GM13976 (cell line): ENCODE data around the gene BACE2.

Experiments
- DNase-seq: peaks from one replicate; pipeline ENCODE4 v3.0.0; 2012; ENCODE audit warnings: low spot score
- in situ Hi-C: fragments of 300-500 bp; cut with MboI; formaldehyde crosslinking; loops from one replicate; pipeline ENCODE4 v1.12.0; 2022; ENCODE audit warnings: low sequenced_read_pairs, mixed read lengths, inconsistent platforms; ENCODE audit not compliant: unreplicated experiment
- TF ChIP-seq, protein P1 (sequence below): IDR thresholded peaks from 2 replicates; pipeline ENCODE4 v1.5.1; 2012; ENCODE audit warnings: borderline replicate concordance, mild to moderate bottlenecking; ENCODE audit not compliant: insufficient read depth; ENCODE audit errors: extremely low read depth, missing control alignments, control extremely low read depth

Gene BACE2

DNA sequence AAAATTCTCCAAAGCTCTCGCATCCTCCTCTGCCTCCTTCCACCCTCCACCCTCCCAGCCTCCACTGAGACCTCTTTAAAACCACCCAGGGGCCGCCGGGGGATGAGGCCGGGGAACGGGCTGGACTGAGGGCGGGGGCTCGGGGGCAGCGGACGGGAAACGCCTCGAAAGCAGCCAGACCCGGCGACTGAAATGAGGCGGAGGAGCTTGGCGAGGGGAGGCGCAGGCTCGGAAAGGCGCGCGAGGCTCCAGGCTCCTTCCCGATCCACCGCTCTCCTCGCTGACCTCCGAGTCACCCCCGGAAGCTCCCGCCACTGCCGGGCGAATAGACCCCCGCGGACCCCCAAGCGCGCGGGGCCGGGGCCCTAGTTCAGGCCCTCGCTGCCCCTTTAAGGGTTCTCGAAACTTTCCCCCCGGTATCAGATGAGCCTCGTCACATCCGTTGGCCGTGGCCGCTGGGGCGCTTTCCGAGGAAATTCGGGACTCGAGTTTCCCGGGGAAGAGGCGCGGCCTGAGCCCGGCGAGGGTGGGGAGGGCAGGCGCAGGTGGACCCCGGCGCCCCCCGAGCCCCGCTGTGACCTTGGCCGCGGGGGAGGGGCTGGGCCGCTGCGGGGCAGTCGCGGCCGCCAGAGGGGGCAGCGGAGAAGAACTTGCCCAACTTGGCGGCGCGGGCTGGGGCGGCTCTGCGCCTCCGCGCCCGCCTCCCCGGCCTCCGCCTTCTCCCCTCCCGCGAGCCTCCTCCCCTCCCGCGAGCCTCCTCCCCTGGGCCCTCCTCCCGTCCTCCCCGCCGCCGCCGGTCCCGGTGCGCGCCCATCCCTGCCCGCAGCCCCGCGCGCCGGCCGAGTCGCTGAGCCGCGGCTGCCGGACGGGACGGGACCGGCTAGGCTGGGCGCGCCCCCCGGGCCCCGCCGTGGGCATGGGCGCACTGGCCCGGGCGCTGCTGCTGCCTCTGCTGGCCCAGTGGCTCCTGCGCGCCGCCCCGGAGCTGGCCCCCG lies at the start of gene BACE2:
Gene BACE2 (plus strand): TSS at position 813 of the 995 bp plus-strand sequence. CDS start 104 bp downstream, at position 917.
- in situ Hi-C loops: no loop called here
- TF ChIP-seq, protein P1, sequence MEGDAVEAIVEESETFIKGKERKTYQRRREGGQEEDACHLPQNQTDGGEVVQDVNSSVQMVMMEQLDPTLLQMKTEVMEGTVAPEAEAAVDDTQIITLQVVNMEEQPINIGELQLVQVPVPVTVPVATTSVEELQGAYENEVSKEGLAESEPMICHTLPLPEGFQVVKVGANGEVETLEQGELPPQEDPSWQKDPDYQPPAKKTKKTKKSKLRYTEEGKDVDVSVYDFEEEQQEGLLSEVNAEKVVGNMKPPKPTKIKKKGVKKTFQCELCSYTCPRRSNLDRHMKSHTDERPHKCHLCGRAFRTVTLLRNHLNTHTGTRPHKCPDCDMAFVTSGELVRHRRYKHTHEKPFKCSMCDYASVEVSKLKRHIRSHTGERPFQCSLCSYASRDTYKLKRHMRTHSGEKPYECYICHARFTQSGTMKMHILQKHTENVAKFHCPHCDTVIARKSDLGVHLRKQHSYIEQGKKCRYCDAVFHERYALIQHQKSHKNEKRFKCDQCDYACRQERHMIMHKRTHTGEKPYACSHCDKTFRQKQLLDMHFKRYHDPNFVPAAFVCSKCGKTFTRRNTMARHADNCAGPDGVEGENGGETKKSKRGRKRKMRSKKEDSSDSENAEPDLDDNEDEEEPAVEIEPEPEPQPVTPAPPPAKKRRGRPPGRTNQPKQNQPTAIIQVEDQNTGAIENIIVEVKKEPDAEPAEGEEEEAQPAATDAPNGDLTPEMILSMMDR: peak; percentile 53
- DNase-seq: peak; percentile 79

DNA sequence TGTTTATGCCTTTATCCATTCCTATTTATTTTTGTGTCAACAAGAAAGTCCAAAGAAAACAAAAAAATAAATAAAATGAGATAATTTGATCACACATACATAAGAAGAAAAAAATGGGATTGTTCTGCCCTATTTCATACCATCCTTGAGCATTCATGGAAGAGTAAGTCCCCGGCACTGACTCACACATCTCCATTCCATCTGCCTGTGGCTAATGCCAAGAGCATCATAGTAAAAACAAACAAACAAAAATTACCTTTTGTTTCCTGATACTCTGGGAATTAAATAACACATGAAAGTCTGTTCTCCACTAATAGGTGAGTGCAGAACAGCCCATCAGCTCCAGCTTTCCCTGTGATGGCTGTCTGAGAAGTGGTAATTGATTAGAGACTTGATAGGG lies 48.1 kb upstream of the BACE2 start:
- TF ChIP-seq, protein P1: no peak
- no peak for DNase-seq
- in situ Hi-C loops: no loop called here

DNA sequence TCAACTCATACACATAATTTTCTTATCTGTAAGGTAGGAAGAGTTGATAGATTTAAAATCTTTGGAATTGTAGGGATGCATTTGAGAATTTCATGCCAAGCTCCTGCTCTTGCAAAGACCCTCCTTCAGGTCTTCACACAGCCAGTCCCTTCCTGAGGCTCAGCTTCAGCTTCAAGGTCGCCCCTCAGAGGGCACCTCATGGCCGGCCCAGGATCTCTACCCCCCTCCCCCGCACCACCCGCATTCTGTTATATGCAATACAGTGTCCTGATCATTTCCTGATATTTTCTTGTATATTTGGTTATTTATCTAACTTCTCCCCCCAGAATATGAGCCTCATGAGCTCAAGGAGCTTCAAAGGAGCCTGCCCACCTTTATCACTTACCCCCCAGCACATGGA lies 47.0 kb upstream of the BACE2 start:
- no peak for DNase-seq
- in situ Hi-C loops: no loop called here
- TF ChIP-seq, protein P1: no peak

DNA sequence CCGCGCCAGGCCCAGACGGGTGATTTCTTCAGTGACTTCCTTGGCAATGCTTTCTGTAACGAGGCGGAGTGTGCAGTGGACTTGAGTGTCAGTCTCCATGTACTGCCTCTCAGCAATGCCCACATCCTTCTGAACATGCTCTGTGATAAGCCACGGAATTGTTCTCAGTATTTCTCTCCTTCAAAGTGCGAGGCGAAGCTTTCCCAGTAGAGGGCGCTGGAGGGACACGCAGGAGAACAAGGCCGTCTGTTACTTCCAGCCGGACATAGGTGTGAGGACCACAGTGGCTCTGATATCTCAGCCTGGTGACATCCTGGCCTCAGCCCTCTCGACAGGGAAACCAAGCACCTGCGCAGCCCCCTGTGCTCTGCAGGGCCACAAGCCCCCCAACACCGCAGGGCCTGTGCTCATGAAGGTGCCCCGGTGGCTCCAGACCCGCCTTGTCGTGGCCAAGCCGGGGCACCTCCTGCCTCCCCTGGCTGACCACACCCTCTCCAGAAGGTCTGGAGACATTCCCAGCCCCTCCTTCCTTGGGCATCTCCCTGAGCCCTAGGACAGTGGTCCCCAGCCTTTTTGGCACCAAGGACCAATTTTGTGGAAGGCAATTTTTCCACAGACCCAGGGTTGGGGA lies 46.1 kb upstream of the BACE2 start:
- peak; percentile 58 for DNase-seq
- TF ChIP-seq, protein P1: peak; percentile 75
- in situ Hi-C loops: no loop called here

DNA sequence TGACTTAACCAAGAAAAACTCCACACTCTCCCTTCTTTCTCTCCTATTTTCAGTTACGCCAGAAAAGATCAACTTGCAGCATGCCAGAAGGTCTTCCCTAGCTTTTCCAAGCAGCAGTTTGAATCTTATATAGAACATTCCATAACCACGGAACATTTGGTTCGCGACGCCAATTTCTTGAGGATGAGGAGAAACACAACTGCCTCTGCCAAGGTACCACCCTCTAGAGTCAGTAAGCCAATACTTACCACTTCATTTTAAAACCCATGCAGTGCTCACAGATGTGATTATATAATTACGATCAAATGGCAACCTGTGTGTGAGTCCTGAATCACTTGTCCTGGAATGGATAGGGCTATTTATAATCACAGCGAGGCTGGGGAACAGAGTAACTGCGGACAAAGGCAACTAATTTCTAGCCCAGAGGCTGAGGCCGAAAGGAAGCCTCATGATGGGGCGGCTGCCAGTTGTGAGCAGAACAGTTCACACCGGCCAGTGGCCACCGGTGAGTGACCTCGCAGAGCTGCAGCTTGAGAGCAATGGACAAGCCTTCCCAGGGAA lies 43.2 kb upstream of the BACE2 start:
- TF ChIP-seq, protein P1: no peak
- no peak for DNase-seq
- in situ Hi-C loops: no loop called here

DNA sequence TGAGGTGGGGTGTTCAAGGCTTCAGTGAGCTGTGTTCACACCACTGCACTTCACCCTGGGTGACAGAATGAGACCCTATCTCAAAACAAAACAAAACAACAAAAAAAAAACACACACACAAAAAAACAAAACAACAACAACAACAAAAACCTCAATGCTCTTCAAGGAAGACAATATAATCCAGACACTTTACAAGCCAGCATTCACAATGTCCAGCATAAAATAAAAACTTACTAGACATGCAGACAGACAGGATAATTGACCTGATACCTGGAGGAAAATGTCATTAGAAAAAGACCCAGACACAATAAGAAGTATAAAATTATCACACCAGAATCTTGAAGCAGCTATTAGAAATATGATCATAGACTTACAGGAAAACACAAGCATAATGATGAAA lies 39.0 kb upstream of the BACE2 start:
- no peak for DNase-seq
- in situ Hi-C loops: no loop called here
- TF ChIP-seq, protein P1: no peak
